Astrocyte (in vitro differentiated cells and primary cell): Measurements from ENCODE around the gene IBA57. TPM values are rescaled to one million over a fixed set of nuclear protein-coding genes. Genes with fewer than 3 reads are reported as not detected.

ENCODE experiments used
- DNase-seq: peaks from one replicate; pipeline ENCODE4 v3.0.0-alpha.2; 2010; ENCODE audit warnings: low read depth
- FAIRE-seq: peaks from 2 replicates; lab custom pipeline; 2011; peaks lifted over from hg19 to GRCh38; lab: Jason Lieb, UNC
- H2AFZ ChIP-seq: 2 replicates; pipeline ENCODE4 v1.6.0; 2012; ENCODE audit warnings: low read depth, low read length, inconsistent platforms
- H3K27ac ChIP-seq: 2 replicates; pipeline ENCODE4 v1.5.1; 2011; ENCODE audit warnings: low read depth, low read length, inconsistent platforms
- H3K27me3 ChIP-seq: 2 replicates; pipeline ENCODE4 v1.6.0; 2011; ENCODE audit warnings: low read length, inconsistent platforms; ENCODE audit not compliant: insufficient read depth
- H3K36me3 ChIP-seq: 2 replicates; pipeline ENCODE4 v1.5.1; 2011; ENCODE audit warnings: low read length, inconsistent platforms; ENCODE audit not compliant: insufficient read depth
- H3K4me1 ChIP-seq: 2 replicates; pipeline ENCODE4 v1.5.1; 2011; ENCODE audit warnings: low read length, inconsistent platforms; ENCODE audit not compliant: insufficient read depth
- H3K4me2 ChIP-seq: 2 replicates; pipeline ENCODE4 v1.6.0; 2012; ENCODE audit warnings: low read length, inconsistent platforms
- H3K4me3 ChIP-seq: 2 replicates; pipeline ENCODE4 v1.5.1; 2011; ENCODE audit warnings: low read depth, mild to moderate bottlenecking, low read length, inconsistent platforms; ENCODE audit not compliant: insufficient read depth
- H3K79me2 ChIP-seq: 2 replicates; pipeline ENCODE4 v1.6.0; 2012; ENCODE audit warnings: mild to moderate bottlenecking, low read length, inconsistent platforms; ENCODE audit not compliant: insufficient read depth
- H3K9ac ChIP-seq: 2 replicates; pipeline ENCODE4 v1.6.0; 2012; ENCODE audit warnings: mild to moderate bottlenecking, low read length, inconsistent platforms
- H3K9me3 ChIP-seq: 2 replicates; pipeline ENCODE4 v1.5.1; 2012; ENCODE audit warnings: low read depth, mild to moderate bottlenecking, low read length, inconsistent platforms; ENCODE audit not compliant: insufficient read depth
- H4K20me1 ChIP-seq: 2 replicates; pipeline ENCODE4 v1.6.0; 2012; ENCODE audit warnings: low read length, inconsistent platforms; ENCODE audit not compliant: insufficient read depth
- H3K27ac Mint-ChIP-seq: one replicate; pipeline ENCODE4 v1.8.0; 2021; ENCODE audit warnings: mild to moderate bottlenecking, mixed read lengths; ENCODE audit not compliant: unreplicated experiment
- H3K27me3 Mint-ChIP-seq: one replicate; pipeline ENCODE4 v1.8.0; 2021; ENCODE audit warnings: low read depth, mixed read lengths; ENCODE audit not compliant: unreplicated experiment
- H3K36me3 Mint-ChIP-seq: one replicate; pipeline ENCODE4 v1.8.0; 2021; ENCODE audit warnings: low read depth, mixed read lengths; ENCODE audit not compliant: unreplicated experiment
- H3K4me1 Mint-ChIP-seq: one replicate; pipeline ENCODE4 v1.8.0; 2021; ENCODE audit warnings: low read depth, mixed read lengths; ENCODE audit not compliant: unreplicated experiment
- H3K4me3 Mint-ChIP-seq: one replicate; pipeline ENCODE4 v1.8.0; 2021; ENCODE audit warnings: mild to moderate bottlenecking, moderate library complexity, mixed read lengths; ENCODE audit not compliant: unreplicated experiment
- H3K9me3 Mint-ChIP-seq: one replicate; pipeline ENCODE4 v1.8.0; 2021; ENCODE audit warnings: mild to moderate bottlenecking, mixed read lengths; ENCODE audit not compliant: unreplicated experiment
- CTCF ChIP-seq: IDR thresholded peaks from 2 replicates; pipeline ENCODE4 v1.5.1; 2011; ENCODE audit warnings: low read depth, mild to moderate bottlenecking, inconsistent platforms, low read length, moderate library complexity; ENCODE audit not compliant: insufficient read depth
- EZH2 ChIP-seq: IDR thresholded peaks from 2 replicates; pipeline ENCODE4 v1.6.1; 2012; ENCODE audit warnings: mild to moderate bottlenecking, low read length, inconsistent platforms; ENCODE audit not compliant: insufficient read depth
- total RNA-seq: library from RNA; stranded (reverse); gene quantifications from 2 replicates; pipeline ENCODE4 v1.2.1, GENCODE V29; 2021

IBA57 gene
- total RNA-seq, 1 donor from 2014 or later = 4.9 TPM

DNA sequence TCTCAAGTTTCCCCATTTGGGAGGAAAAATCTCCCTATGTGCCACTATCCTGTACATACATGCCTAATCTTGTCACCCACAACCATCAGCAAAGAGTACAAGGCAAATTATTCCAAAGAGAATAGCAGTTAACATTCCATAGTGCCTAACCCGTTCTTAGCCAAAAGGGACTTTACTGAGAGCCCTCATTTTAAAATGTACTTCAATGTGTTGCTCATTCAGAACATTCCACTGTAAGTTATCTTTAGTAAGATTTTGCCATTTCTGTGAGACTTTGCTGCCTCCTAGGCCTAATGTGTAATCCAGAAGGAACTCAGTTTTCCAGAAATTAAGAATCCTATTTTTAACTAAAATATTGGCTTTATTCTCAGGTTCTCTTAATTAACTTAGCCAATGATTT, 45.3 kb upstream of the IBA57 start:
- no peak for DNase-seq
- no peak overlapping the region for H3K27ac Mint-ChIP-seq
- FAIRE-seq = no peak
- H3K4me2 ChIP-seq = no peak overlapping the region
- H3K27me3 ChIP-seq = no peaks in the 10 kb centered on the region
- no peak overlapping the region for H3K4me3 ChIP-seq
- no peaks in the 10 kb centered on the region for H3K4me1 Mint-ChIP-seq
- H3K4me3 Mint-ChIP-seq = no peak overlapping the region
- no peak overlapping the region for H3K27ac ChIP-seq
- H3K36me3 ChIP-seq = no peaks in the 10 kb centered on the region
- TF ChIP-seq CTCF (no peak), EZH2 (no peak)
- no peaks in the 10 kb centered on the region for H3K79me2 ChIP-seq
- H3K9me3 Mint-ChIP-seq = peaks cover 6% of the 10 kb centered on the region
- H3K9me3 ChIP-seq = no peaks in the 10 kb centered on the region
- no peaks in the 10 kb centered on the region for H4K20me1 ChIP-seq
- H3K9ac ChIP-seq = no peak overlapping the region
- no peaks in the 10 kb centered on the region for H3K4me1 ChIP-seq
- H3K27me3 Mint-ChIP-seq = peaks cover 29% of the 10 kb centered on the region
- no peak overlapping the region for H2AFZ ChIP-seq
- no peaks in the 10 kb centered on the region for H3K36me3 Mint-ChIP-seq

- Histone ChIP-seq H3K4me2 (no peak overlapping the region), H3K79me2 (no peaks in the 10 kb centered on the region), H3K27me3 (no peaks in the 10 kb centered on the region), H3K9ac (no peak overlapping the region), H3K27ac (no peak overlapping the region), H3K36me3 (no peaks in the 10 kb centered on the region), H3K4me1 (no peaks in the 10 kb centered on the region), H3K4me3 (no peak overlapping the region), H4K20me1 (no peaks in the 10 kb centered on the region), H3K9me3 (no peaks in the 10 kb centered on the region), H2AFZ (no peak overlapping the region)
- no peak for DNase-seq
- FAIRE-seq = no peak
- Mint-ChIP-seq H3K27me3 (peaks cover 33% of the 10 kb centered on the region), H3K36me3 (no peaks in the 10 kb centered on the region), H3K9me3 (peaks cover 6% of the 10 kb centered on the region), H3K4me3 (no peak overlapping the region), H3K4me1 (no peaks in the 10 kb centered on the region), H3K27ac (no peak overlapping the region)
- no peak for TF ChIP-seq CTCF
- no peak for TF ChIP-seq EZH2
These were observed 44.6 kb upstream of the IBA57 start for GRCh38 chr1:228120857-228121489.

- no peak overlapping the region for H3K4me3 Mint-ChIP-seq
These were observed 42.6 kb upstream of the IBA57 start for GRCh38 chr1:228122921-228123441.

More at GRCh38 chr1:228122921-228123441, 42.6 kb upstream of the IBA57 start:
- H3K36me3 ChIP-seq = no peaks in the 10 kb centered on the region
- H3K79me2 ChIP-seq = no peaks in the 10 kb centered on the region
- DNase-seq = no peak
- no peak overlapping the region for H3K4me2 ChIP-seq
- Mint-ChIP-seq H3K9me3 (peaks cover 3% of the 10 kb centered on the region), H3K36me3 (no peaks in the 10 kb centered on the region), H3K27me3 (peaks cover 46% of the 10 kb centered on the region), H3K27ac (no peak overlapping the region), H3K4me1 (no peaks in the 10 kb centered on the region)
- H3K9me3 ChIP-seq = no peaks in the 10 kb centered on the region
- no peak for FAIRE-seq
- H3K27me3 ChIP-seq = peaks cover 4% of the 10 kb centered on the region
- no peak for TF ChIP-seq EZH2
- TF ChIP-seq CTCF = no peak
- H3K9ac ChIP-seq = no peak overlapping the region
- H3K4me1 ChIP-seq = no peaks in the 10 kb centered on the region
- no peak overlapping the region for H3K4me3 ChIP-seq
- H4K20me1 ChIP-seq = no peaks in the 10 kb centered on the region
- H3K27ac ChIP-seq = no peak overlapping the region
- no peak overlapping the region for H2AFZ ChIP-seq
